ENCODE data around the gene SMIM28. TPM values are rescaled to one million over a fixed set of nuclear protein-coding genes. Genes with fewer than 3 reads are reported as not detected.

SMIM28 gene
- total and polyA plus RNA-seq, 2 donors from 2014 or later = not detected

- no peak for TF ChIP-seq CTCF (IDR thresholded peaks at IDR 0.05; ENCODE audit: borderline replicate concordance, extremely low read depth, insufficient read depth)
- no peak for FAIRE-seq
Measured at GRCh38 chr6:138371452-138371711, 6.3 kb upstream of the SMIM28 start.

GRCh38 chr6:138371720-138372119 is 6.0 kb upstream of the SMIM28 start:
- FAIRE-seq = no peak

More at GRCh38 chr6:138371452-138371711, 6.3 kb upstream of the SMIM28 start:
- H3K27me3 ChIP-seq (ENCODE audit: control insufficient read depth, insufficient read depth, low read length) = no peaks in the 10 kb centered on the region
- no peak overlapping the region for H3K4me3 ChIP-seq (ENCODE audit: low read length in 3 of 3)
- DNase-seq = no peak
- intact Hi-C loops (cut with DNase I) = no loop called here
- H3K9me3 ChIP-seq (ENCODE audit: control insufficient read depth in 2 of 3, insufficient read depth in 1 of 3, low read length in 3 of 3) = no peaks in the 10 kb centered on the region
- no peak overlapping the region for H3K9ac ChIP-seq (ENCODE audit: low read length in 3 of 3)
- H3K36me3 ChIP-seq (ENCODE audit: control insufficient read depth in 2 of 3, insufficient read depth in 3 of 3, low read length in 3 of 3) = no peaks in the 10 kb centered on the region
- H3K27ac ChIP-seq (ENCODE audit: low read depth in 2 of 2, low read length in 2 of 2) = no peak overlapping the region
- no peaks in the 10 kb centered on the region for H3K4me1 ChIP-seq (ENCODE audit: control insufficient read depth in 2 of 3, insufficient read depth in 2 of 3, low read depth in 1 of 3, low read length in 3 of 3)

GRCh38 chr6:138372711-138373463 is 4.8 kb upstream of the SMIM28 start:
- FAIRE-seq = no peak
- intact Hi-C loops (cut with DNase I) = no loop called here
- Histone ChIP-seq H3K4me3 (ENCODE audit: low read length in 3 of 3) (no peak overlapping the region), H3K9me3 (ENCODE audit: control insufficient read depth in 2 of 3, insufficient read depth in 1 of 3, low read length in 3 of 3) (no peaks in the 10 kb centered on the region), H3K27me3 (ENCODE audit: control insufficient read depth, insufficient read depth, low read length) (no peaks in the 10 kb centered on the region), H3K4me1 (ENCODE audit: control insufficient read depth in 2 of 3, insufficient read depth in 2 of 3, low read depth in 1 of 3, low read length in 3 of 3) (no peaks in the 10 kb centered on the region), H3K9ac (ENCODE audit: low read length in 3 of 3) (no peak overlapping the region), H3K27ac (ENCODE audit: low read depth in 2 of 2, low read length in 2 of 2) (no peak overlapping the region), H3K36me3 (ENCODE audit: control insufficient read depth in 2 of 3, insufficient read depth in 3 of 3, low read length in 3 of 3) (no peaks in the 10 kb centered on the region)
- no peak for TF ChIP-seq CTCF (IDR thresholded peaks at IDR 0.05; ENCODE audit: borderline replicate concordance, extremely low read depth, insufficient read depth)
- no peak for DNase-seq

More at GRCh38 chr6:138371720-138372119, 6.0 kb upstream of the SMIM28 start:
- Histone ChIP-seq H3K9me3 (ENCODE audit: control insufficient read depth in 2 of 3, insufficient read depth in 1 of 3, low read length in 3 of 3) (no peaks in the 10 kb centered on the region), H3K4me3 (ENCODE audit: low read length in 3 of 3) (no peak overlapping the region), H3K36me3 (ENCODE audit: control insufficient read depth in 2 of 3, insufficient read depth in 3 of 3, low read length in 3 of 3) (no peaks in the 10 kb centered on the region), H3K4me1 (ENCODE audit: control insufficient read depth in 2 of 3, insufficient read depth in 2 of 3, low read depth in 1 of 3, low read length in 3 of 3) (no peaks in the 10 kb centered on the region), H3K27ac (ENCODE audit: low read depth in 2 of 2, low read length in 2 of 2) (no peak overlapping the region), H3K9ac (ENCODE audit: low read length in 3 of 3) (no peak overlapping the region), H3K27me3 (ENCODE audit: control insufficient read depth, insufficient read depth, low read length) (no peaks in the 10 kb centered on the region)
- no peak for TF ChIP-seq CTCF (IDR thresholded peaks at IDR 0.05; ENCODE audit: borderline replicate concordance, extremely low read depth, insufficient read depth)
- intact Hi-C loops (cut with DNase I) = no loop called here
- DNase-seq = peak in 2 of 5 donors; percentile 13

- no peak for TF ChIP-seq CTCF (IDR thresholded peaks at IDR 0.05; ENCODE audit: borderline replicate concordance, extremely low read depth, insufficient read depth)
- no peak for FAIRE-seq
- H3K9me3 ChIP-seq (ENCODE audit: control insufficient read depth in 2 of 3, insufficient read depth in 1 of 3, low read length in 3 of 3) = no peaks in the 10 kb centered on the region
Measured at GRCh38 chr6:138374230-138374629, 3.5 kb upstream of the SMIM28 start.

More at GRCh38 chr6:138374230-138374629, 3.5 kb upstream of the SMIM28 start:
- no peak overlapping the region for H3K4me3 ChIP-seq (ENCODE audit: low read length in 3 of 3)
- H3K9ac ChIP-seq (ENCODE audit: low read length in 3 of 3) = no peak overlapping the region
- H3K27me3 ChIP-seq (ENCODE audit: control insufficient read depth, insufficient read depth, low read length) = no peaks in the 10 kb centered on the region
- intact Hi-C loops (cut with DNase I) = no loop called here
- no peaks in the 10 kb centered on the region for H3K36me3 ChIP-seq (ENCODE audit: control insufficient read depth in 2 of 3, insufficient read depth in 3 of 3, low read length in 3 of 3)
- no peak overlapping the region for H3K27ac ChIP-seq (ENCODE audit: low read depth in 2 of 2, low read length in 2 of 2)
- H3K4me1 ChIP-seq (ENCODE audit: control insufficient read depth in 2 of 3, insufficient read depth in 2 of 3, low read depth in 1 of 3, low read length in 3 of 3) = no peaks in the 10 kb centered on the region
- no peak for DNase-seq
